ENCODE results near the gene ACER3. TPM values are rescaled to one million over a fixed set of nuclear protein-coding genes. Genes with fewer than 3 reads are reported as not detected.
"Not testable (repeated sequence)": the region's sequence is repeated elsewhere in the genome, so short reads cannot be mapped to it uniquely, and the experiment has no call there.

Gene ACER3
- 41.9 and 47.2 TPM in 2 replicates for total RNA-seq (2014; rRNA removed; shearing (Covaris generic))

DNA sequence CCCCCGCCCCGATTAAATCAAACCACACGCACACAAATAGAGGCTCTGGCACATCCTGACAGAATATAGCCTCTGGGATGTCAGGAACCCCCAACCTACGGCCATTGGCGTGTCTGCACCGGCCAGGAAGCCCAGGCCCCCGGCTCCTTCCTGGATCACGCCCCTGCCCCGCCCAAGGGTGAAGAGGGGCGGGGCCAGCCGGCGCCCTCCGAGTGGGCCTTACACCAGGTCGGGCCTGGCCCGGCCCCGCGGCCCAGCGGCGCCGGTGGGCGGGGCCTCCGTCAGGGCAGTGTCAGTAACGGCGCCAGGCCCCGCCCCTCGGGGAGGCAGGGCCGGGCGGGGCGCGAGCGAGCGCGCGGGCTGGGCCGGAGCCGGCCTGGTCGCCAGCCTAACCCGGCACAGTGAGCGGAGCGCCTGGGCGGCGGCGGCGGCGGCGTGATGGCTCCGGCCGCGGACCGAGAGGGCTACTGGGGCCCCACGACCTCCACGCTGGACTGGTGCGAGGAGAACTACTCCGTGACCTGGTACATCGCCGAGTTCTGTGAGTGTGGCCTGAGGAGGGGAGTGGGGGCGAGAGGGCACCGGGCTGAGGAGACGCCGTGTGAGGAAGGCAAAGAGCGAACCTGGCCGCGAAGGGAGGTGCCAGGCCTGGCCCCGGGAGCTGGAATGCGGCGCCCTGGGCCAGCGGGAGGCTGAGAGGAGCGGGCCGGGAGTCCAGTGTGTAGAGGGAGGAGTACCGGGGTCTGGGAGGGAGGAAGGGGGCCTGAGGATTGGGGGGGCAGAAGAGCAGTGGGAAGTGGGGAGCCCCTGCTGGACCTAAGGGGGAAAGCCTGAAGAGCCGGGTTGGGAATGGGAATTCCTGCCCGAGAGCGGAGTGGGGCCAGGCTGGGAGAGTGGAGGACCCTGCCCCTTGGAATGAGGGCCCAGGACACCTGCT, at the start of gene ACER3:
TSS of gene ACER3 (plus strand) at position 380 of the 937 bp plus-strand sequence. CDS start at position 439, 59 bp downstream.
- DNase-seq (ENCODE audit: low read depth): peak; percentile 91

DNA sequence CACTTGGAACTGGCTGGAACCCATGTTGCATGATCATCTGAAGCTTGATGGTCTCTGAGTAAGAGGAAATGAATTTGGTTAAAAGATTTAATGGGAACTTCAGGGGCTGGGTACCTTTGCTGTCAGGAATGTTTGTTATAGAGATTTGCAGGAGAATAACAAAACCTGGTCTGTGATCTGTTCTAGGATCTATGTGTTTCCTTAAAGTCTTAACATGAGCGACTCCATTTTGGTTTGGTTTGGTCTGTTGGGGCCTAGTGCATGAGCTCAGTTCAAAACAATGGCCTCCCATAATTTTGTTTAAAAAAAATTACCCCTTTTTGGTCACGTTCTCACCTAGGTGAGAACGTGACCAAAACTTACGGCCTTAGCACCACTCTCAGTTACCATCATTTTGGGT, 49.5 kb upstream of the ACER3 start:
- no peak for DNase-seq (ENCODE audit: low read depth)

DNA sequence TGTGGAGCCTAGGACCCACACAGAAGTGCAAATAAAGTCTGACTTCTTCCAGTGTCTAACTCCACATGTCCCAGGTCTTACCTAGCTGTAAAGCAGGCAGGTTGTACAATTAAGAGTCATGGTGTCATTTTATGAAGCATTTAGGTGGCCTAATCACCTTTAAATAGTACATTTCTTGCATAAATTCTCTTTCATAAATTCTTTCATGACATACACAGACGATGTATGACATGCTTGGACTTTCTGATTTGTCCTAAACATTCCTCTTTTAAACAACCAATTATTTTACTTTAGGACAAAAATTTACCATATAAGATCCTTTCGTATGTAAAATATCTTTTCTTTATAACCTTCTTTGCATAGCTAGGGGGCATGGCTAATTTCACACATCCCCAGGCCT, 46.3 kb upstream of the ACER3 start:
- no peak for DNase-seq (ENCODE audit: low read depth)

- DNase-seq (ENCODE audit: low read depth): not testable (repeated sequence)
These were observed 45.0 kb upstream of the ACER3 start for GRCh38 chr11:76815678-76816077.

GRCh38 chr11:76820184-76820566, 40.5 kb upstream of the ACER3 start:
- no peak for DNase-seq (ENCODE audit: low read depth)

GRCh38 chr11:76821396-76821795, 39.3 kb upstream of the ACER3 start:
- not testable (repeated sequence) for DNase-seq (ENCODE audit: low read depth)

GRCh38 chr11:76822406-76822805, 38.3 kb upstream of the ACER3 start:
- DNase-seq (ENCODE audit: low read depth): no peak

DNA sequence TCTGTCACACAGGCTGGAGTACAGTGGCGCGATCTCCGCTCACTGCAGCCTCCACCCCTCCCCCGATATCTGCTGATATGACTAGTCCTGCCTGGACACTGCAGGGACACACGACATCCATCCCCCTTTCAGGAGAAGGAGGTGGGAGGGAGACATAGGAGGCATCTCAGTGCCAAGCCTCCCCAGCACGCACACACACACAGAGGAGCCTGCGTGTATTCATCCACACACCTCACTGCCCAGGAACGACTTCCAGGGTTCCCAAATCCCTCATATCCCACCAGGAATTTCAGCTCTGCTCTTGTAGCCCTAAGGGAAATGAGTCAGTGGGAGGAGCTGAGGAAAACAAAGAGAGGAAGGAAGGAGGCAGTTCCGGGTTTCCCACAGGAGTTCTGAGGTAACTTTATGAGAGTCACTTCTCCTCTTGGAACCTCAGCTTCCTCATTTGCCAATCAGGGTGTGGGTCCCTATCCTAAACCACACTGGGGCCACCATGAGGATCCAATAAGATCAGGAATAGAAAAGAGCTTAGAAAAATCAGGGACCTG, 37.2 kb upstream of the ACER3 start:
- DNase-seq (ENCODE audit: low read depth): peak; percentile 99

DNA sequence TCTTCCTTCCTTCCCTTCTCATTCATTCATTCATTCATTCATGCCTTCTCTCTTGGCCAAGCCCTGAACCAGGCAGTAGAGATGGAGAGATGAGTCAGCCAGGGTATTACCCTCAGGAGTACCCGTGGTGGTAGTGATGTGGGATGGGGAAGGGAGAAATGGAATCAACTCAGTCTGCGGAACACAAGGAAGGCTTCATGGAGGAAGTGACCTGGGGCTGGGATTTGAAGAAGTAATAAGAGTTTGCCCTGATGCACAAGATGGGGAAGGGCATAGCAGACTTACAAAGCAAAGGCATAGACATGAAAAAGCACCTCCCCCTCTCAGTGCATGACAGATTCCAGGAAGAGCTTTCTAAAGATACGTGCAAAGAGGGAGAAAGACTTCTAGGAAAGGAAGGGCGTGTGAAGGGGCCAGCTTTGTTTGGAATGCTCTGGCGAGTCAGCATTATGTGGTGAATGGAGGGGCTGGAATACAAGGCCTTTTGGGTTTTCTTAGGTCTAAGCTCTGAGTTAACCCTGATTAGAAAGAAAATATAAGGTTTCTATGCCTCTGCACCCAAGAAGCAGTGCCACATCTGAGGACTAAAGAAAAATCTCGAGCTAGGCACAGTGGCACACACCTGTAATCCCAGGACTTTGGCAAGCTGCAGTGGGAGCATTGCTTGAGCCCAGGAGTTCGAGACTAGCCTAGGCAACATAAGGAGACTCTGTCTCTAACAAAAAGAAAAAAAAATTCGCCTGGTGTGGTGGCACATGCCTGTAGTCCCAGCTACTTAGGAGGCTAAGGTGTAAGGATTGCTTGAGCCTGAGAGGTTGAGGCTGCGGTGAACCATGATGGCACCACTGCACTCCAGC, 36.4 kb upstream of the ACER3 start:
- DNase-seq (ENCODE audit: low read depth): peak; percentile 82

- DNase-seq (ENCODE audit: low read depth): peak; percentile 93
These were observed 35.6 kb upstream of the ACER3 start for GRCh38 chr11:76824980-76825725.

DNA sequence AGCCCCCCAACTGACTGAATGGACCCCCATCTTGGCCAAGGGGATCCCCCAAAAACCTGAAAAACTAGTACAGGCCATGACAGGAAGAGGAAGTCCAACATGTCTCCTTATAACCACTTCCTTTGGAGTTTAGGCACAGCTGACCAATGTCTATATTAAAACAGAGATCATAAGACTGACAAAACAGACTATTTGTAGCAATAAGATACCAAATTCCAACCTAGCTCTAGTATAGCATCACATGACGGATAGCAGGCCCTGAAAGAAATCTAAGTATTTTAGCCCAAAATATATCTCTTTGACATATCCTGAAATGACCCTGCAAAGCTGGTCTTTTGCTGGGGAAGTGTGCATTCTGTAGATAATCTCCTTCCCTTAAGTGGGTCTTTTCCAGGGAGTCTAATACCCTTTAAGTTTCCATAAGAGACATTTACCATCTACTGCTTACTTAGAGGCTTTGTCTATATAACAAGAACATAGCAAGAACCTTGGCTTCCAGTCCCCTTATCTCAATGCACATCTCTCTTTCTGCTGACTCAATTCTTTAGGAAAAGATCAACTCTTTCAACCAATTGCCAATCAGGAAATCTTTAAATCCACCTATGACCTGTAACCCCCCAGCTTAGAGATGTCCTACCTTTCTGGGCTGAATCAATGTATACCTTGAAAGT, 34.9 kb upstream of the ACER3 start:
- DNase-seq (ENCODE audit: low read depth): no peak

GRCh38 chr11:76826508-76826907, 34.2 kb upstream of the ACER3 start:
- not testable (repeated sequence) for DNase-seq (ENCODE audit: low read depth)

DNA sequence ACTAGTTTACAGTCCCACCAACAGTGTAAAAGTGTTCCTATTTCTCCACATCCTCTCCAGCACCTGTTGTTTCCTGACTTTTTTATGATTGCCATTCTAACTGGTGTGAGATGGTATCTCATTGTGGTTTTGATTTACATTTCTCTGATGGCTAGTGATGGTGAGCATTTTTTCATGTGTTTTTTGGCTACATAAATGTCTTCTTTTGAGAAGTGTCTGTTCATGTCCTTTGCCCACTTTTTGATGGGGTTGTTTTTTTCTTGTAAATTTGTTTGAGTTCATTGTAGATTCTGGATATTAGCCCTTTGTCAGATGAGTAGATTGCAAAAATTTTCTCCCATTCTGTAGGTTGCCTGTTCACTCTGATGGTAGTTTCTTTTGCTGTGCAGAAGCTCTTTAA, 33.7 kb upstream of the ACER3 start:
- not testable (repeated sequence) for DNase-seq (ENCODE audit: low read depth)

DNA sequence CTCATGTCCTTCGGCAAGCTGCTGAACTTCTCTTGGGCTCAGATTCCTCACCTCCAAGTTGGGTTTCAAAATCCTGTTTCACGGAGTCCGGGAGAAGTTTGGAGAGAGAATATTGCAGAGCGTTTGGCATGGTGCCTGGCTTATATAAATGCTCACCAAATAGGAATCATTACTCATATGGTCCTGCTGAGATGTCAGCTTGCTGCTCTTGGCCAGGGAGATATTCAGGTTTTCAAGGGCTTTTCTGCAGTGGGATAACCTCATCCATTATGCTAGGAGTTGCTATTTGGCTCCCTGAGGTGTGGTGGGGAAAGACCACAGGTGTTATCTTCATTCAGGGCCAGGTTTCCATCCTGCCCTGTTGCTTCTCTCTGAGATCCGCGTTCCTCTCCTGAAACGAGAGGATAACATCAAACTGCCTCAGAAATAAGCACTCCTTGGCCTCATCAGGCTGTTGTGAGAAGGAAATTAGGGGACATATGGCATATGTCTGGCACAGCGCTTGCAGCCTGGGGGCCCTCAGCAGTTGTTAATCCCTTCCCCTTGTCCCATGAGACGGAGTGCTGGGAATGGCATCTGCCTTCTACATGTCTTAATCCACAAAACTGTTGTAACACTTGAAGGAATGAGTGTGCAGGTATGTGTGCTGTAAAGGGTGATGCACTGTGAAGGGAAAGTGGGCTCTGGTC, 29.9 kb upstream of the ACER3 start:
- peak; percentile 68 for DNase-seq (ENCODE audit: low read depth)

GRCh38 chr11:76831686-76832310, 28.9 kb upstream of the ACER3 start:
- peak; percentile 59 for DNase-seq (ENCODE audit: low read depth)

GRCh38 chr11:76832361-76832760, 28.4 kb upstream of the ACER3 start:
- no peak for DNase-seq (ENCODE audit: low read depth)

- DNase-seq (ENCODE audit: low read depth): no peak
These were observed 26.6 kb upstream of the ACER3 start for GRCh38 chr11:76834151-76834550.

- DNase-seq (ENCODE audit: low read depth): no peak
These were observed 25.7 kb upstream of the ACER3 start for GRCh38 chr11:76835036-76835435.

GRCh38 chr11:76835928-76836612, 24.6 kb upstream of the ACER3 start:
- DNase-seq (ENCODE audit: low read depth): peak; percentile 99
